Heart left ventricle (tissue), 16 donors: ENCODE data around the gene EPS8. TPM values are rescaled to one million over a fixed set of nuclear protein-coding genes. Genes with fewer than 3 reads are reported as not detected.
A peak's percentile ranks its signal among the peaks of the same experiment; 100 is the strongest.

Experiments used
- ATAC-seq, 4 donors: fragments of 200-7000 bp; cut with Tn5 transposase; one replicate each; pipeline ENCODE4 v1.9.1; 2020 to 2022; ENCODE audit warnings: moderate library complexity in 4 of 4, mild to moderate bottlenecking in 3 of 4, moderate number of reproducible peaks in 1 of 4
- DNase-seq, 5 donors: peaks; one replicate each; pipeline ENCODE4 v3.0.0-alpha.2; 2020
- H3K27ac ChIP-seq, 12 donors: fragments of 200-600 bp; sonication (generic) in 4 of 12; one replicate each; pipeline versions ENCODE4 v1.5.0 to v1.8.0; 2016 to 2022; ENCODE audit warnings: mild to moderate bottlenecking in 2 of 12
- H3K27me3 ChIP-seq, 9 donors: fragments of 200-600 bp; sonication (generic) in 2 of 9; one replicate each; pipeline versions ENCODE4 v1.5.1 to v1.8.0; 2016 to 2022; ENCODE audit warnings: mild to moderate bottlenecking in 3 of 9
- H3K36me3 ChIP-seq, 9 donors: fragments of 200-600 bp; sonication (generic) in 2 of 9; one replicate each; pipeline versions ENCODE4 v1.5.0 to v1.8.0; 2018 to 2022; ENCODE audit warnings: mild to moderate bottlenecking in 2 of 9
- H3K4me1 ChIP-seq, 12 donors: fragments of 200-600 bp; sonication (generic) in 4 of 12; one replicate each; pipeline versions ENCODE4 v1.5.0 to v1.8.0; 2016 to 2022; ENCODE audit warnings: mild to moderate bottlenecking in 3 of 12
- H3K4me3 ChIP-seq, 12 donors: fragments of 200-600 bp; sonication (generic) in 4 of 12; one replicate each; pipeline versions ENCODE4 v1.5.0 to v1.8.0; 2017 to 2022; ENCODE audit warnings: mild to moderate bottlenecking in 9 of 12, moderate library complexity in 4 of 12
- H3K9me3 ChIP-seq, 12 donors: fragments of 200-600 bp; sonication (generic) in 4 of 12; one replicate each; pipeline versions ENCODE4 v1.5.0 to v1.8.0; 2016 to 2022; ENCODE audit warnings: mild to moderate bottlenecking in 1 of 12
- POLR2A ChIP-seq, 2 donors: fragments of 450-650 bp; IDR thresholded peaks; one replicate each; pipeline ENCODE4 v1.6.1; 2017; ENCODE audit warnings: antibody characterized with exemption in 2 of 2, mild to moderate bottlenecking in 2 of 2, moderate library complexity in 2 of 2
- WGBS, 4 donors: extraction: QIAGEN DNeasy Blood & Tissue Kit in 2 of 4; methylation state at CpG; one replicate each; pipeline versions ENCODE4 v1.1.5 to v1.1.7; 2013 to 2018; 5-methylcytosine and 5-hydroxymethylcytosine counted together
- intact Hi-C, 10 donors: fragments of 100-400 bp; cut with DNase I; formaldehyde crosslinking; loops; one replicate each; pipeline versions ENCODE4 v1.11.1 to v1.14.2; 2022
- polyA plus RNA-seq, 2 donors: library from polyadenylated mRNA; stranded (reverse); fragments of 200-250 nt; gene quantifications; one replicate each; pipeline ENCODE4 v1.2.3, GENCODE V29; 2013
- total RNA-seq, 9 donors: library from RNA; depleted of rRNA in 2 of 9; stranded (reverse); fragments of >200 nt in 2 of 9; fragmentation: NEBNext Ultra II Directional in 3 of 9; extraction: Animal tissue kit (Norgen Biotek cat#: 25700) in 3 of 9; gene quantifications; one replicate each; pipeline versions ENCODE4 v1.1.0 to v1.2.4, GENCODE V29; 2016 to 2023
- TF ChIP-seq, protein P1 (sequence below), 12 donors: fragments of 200-600 bp; sonication (generic) in 4 of 12; IDR thresholded peaks; one replicate each; pipeline versions ENCODE4 v1.5.0 to v1.8.0; 2018 to 2022; ENCODE audit warnings: antibody characterized with exemption in 12 of 12, mild to moderate bottlenecking in 5 of 12
- donor health status: ischemic (EF 13 %, LVEDD 7.1; RV severe dilation, severe dysfunction).
- donor health status: healthy with polysubstance abuse.
- donor health status: DM: no; HTN: yes; CAD: no.
- donor health status: DM: no; HTN: no; CAD: no.
- donor health status: ischemic (EF 25% LVEDD 6.9; RV normal size, moderate dysfunction).
- donor health status: ischemic (EF 25% LVEDD 5.7; RV mildly dilated, moderate dysfunction).
- donor health status: healthy.
- donor health status: DM: yes; HTN: yes; CAD: no.
- donor health status: ischemic (EF 35%, LVEDD 5.7; RV mildly dilated, moderate dysfunction).
- donor health status: nonischemic (EF 11% LVEDD 7.7; RV severe dilation, severe dysfunction).
- donor health status: DM: yes; HTN: yes; CAD: no.
- donor health status: PGD.
- donor health status: ischemic (EF 29% LVEDD 5.4; RV normal size, mild dysfunction).
- donor health status: nonischemic (EF 23%, LVEDD 6.1; RV moderate dilation, normal function).

EPS8 gene
- total and polyA plus RNA-seq, 11 donors: 11.7 to 56.0 (median 20.9) TPM

DNA sequence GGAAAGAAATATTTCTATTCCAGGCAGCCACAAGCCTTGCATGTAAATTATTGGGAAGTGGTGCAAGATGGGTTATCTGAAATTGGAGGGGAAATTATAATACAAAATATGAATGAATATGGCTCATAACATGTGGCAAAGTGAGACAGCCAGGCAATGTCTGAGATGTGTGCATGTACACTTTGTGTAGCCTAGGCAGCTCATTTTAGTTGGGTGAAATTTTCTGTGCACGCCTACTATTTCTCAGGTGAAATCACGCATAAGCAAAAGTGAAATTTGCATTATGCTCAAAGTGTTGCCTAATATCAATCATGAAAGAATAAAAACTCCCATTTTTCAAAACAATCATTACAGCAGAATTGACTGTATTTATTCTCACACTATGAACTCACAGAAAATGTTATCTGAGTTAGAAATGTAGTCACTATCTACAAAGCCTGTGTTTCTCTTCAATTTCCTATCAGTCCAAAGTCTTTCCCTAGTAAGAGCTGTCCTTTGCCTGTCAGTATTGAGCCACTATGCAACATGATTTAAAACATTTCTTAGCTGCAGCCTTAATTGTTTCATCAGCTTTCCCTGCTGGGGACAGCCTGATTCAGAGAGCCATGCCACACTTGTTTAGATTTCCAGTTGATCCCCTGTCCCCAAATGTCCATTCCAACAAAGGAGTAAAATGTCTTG is 80.7 kb downstream of the EPS8 start:
- ATAC-seq (no peak), DNase-seq (no peak)
- no peaks in the 10 kb centered on the region for H3K27me3 ChIP-seq
- H3K9me3 ChIP-seq: no peaks in the 10 kb centered on the region
- WGBS, 4 donors: 89 to 98% (median 94%) methylated on average over 2 of the region's 2 CpGs
- H3K36me3 ChIP-seq: no peaks in the 10 kb centered on the region
- intact Hi-C loops: loop anchor here in 1 of 10 donors (5.0 kb wide), 1 partner anchor 44 kb away; no protein-coding TSS in a partner anchor
- no peak overlapping the region for H3K27ac ChIP-seq
- no peak for TF ChIP-seq POLR2A (IDR thresholded peaks at IDR 0.05)
- TF ChIP-seq, protein P1, sequence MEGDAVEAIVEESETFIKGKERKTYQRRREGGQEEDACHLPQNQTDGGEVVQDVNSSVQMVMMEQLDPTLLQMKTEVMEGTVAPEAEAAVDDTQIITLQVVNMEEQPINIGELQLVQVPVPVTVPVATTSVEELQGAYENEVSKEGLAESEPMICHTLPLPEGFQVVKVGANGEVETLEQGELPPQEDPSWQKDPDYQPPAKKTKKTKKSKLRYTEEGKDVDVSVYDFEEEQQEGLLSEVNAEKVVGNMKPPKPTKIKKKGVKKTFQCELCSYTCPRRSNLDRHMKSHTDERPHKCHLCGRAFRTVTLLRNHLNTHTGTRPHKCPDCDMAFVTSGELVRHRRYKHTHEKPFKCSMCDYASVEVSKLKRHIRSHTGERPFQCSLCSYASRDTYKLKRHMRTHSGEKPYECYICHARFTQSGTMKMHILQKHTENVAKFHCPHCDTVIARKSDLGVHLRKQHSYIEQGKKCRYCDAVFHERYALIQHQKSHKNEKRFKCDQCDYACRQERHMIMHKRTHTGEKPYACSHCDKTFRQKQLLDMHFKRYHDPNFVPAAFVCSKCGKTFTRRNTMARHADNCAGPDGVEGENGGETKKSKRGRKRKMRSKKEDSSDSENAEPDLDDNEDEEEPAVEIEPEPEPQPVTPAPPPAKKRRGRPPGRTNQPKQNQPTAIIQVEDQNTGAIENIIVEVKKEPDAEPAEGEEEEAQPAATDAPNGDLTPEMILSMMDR (IDR thresholded peaks at IDR 0.05): no peak
- peaks cover 0 to 54% (median 8%) of the 10 kb centered on the region in 12 donors for H3K4me1 ChIP-seq
- H3K4me3 ChIP-seq: no peak overlapping the region

DNA sequence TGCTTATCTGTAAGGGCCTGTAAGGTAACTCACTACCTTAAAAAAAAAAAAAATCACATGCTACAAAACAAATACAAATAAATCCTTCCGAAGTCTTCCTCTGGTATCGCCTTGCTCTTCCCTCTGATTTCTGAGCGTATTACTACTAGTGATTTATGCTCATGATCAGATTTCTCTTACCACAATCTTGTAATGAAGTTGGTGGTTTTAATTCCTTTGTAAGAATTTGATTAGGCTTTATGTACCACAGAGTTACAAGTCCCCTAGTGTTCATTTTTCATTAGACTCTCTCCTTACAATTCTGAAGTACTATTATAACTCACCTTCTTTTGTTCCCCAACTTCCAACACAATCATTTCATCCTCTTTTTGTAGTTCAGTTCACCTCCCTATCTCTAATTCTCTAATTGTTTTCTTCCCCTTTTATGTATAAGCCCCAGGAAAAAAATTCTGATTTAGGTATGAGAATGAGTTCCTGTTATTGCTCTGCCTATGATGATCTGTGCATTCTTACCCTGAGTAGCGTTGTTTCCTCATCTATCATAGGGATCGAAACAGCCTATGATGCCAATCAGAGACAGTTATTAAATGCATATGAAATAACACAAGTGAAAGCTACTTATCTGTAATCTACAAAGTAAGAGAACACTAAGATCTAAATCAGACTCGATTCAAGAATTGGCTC is 81.5 kb downstream of the EPS8 start:
- H3K27ac ChIP-seq: no peak overlapping the region
- WGBS, 4 donors: 90 to 95% (median 91%) methylated on average over 6 of the region's 6 CpGs
- no peak for DNase-seq
- no peaks in the 10 kb centered on the region for H3K9me3 ChIP-seq
- H3K27me3 ChIP-seq: no peaks in the 10 kb centered on the region
- no peak overlapping the region for H3K4me3 ChIP-seq
- H3K4me1 ChIP-seq: peaks cover 0 to 52% (median 5%) of the 10 kb centered on the region in 12 donors
- ATAC-seq: no peak
- TF ChIP-seq, protein P1 (IDR thresholded peaks at IDR 0.05): no peak
- TF ChIP-seq POLR2A (IDR thresholded peaks at IDR 0.05): no peak
- no peaks in the 10 kb centered on the region for H3K36me3 ChIP-seq
- intact Hi-C loops: loop anchor here in 1 of 10 donors (5.0 kb wide), 1 partner anchor 45 kb away; no protein-coding TSS in a partner anchor

DNA sequence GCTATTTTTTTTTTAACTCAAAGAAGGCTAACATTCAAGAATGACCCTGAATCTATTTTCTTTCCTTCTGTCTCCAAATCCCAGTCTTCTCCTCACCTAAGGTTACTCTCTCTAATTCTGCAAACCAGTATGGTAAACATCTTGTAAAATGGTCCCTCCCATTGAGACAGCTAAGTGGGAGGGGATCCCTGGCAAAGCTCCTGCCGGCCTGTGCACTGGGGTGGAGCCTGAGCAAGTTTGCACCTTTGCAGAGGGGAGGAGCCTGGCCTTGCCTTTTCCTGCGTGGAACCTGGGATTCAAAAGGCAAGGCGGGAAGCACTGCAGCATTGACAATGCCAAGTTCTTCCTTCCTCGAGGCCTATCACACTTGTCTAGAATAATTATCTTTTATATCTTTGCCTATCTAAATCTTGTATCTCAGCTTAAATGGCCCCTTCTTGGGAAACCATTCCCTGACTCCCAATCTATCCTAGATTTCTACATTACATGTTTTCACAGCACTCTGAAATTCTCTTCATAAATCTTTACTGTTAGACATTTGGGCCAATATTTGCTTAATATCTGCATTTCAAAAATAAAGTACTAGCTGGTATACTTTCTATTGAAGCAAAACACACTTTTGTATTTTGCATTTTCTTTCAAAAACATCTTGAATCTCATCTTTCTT is 83.0 kb downstream of the EPS8 start:
- DNase-seq (no peak), ATAC-seq (peak in 1 of 4 donors; percentile 41)
- H3K27ac ChIP-seq: peak overlapping the region in 4 of 12 donors; percentile 8 to 26 (median 24)
- intact Hi-C loops: loop anchor here in 1 of 10 donors (5.0 kb wide), 1 partner anchor 46 kb away; no protein-coding TSS in a partner anchor
- no peaks in the 10 kb centered on the region for H3K36me3 ChIP-seq
- H3K9me3 ChIP-seq: no peaks in the 10 kb centered on the region
- H3K4me1 ChIP-seq: peaks cover 0 to 59% (median 14%) of the 10 kb centered on the region in 12 donors
- 67 to 78% (median 75%) methylated on average over 4 of the region's 4 CpGs for WGBS, 4 donors
- no peaks in the 10 kb centered on the region for H3K27me3 ChIP-seq
- no peak for TF ChIP-seq POLR2A (IDR thresholded peaks at IDR 0.05)
- H3K4me3 ChIP-seq: no peak overlapping the region

DNA sequence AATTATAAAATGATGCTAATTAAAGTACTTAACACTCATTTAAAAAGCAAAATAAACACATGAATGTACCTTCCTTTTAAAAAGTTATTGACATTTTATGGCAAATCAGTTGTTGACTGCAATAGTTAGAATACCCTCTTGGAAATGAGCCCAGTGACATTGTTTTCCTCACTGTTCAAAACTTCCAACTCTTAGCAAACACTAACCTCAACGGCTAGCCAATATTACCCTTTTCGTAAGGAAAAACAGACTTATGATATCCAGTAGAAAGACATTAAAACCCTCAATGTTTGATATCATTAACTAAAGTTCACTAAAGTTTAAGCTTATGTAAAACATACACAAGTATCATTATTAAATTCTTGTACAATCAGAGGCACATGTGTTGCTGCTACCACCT is 83.6 kb downstream of the EPS8 start:
- intact Hi-C loops: loop anchor here in 1 of 10 donors (5.0 kb wide), 1 partner anchor 47 kb away; no protein-coding TSS in a partner anchor

More for the DNA sequence above, 83.6 kb downstream of the EPS8 start:
- peak overlapping the region in 4 of 12 donors; percentile 8 to 26 (median 24) for H3K27ac ChIP-seq
- DNase-seq (no peak), ATAC-seq (no peak)
- no peak overlapping the region for H3K4me3 ChIP-seq
- H3K4me1 ChIP-seq: peaks cover 0 to 64% (median 18%) of the 10 kb centered on the region in 12 donors
- TF ChIP-seq, protein P1 (IDR thresholded peaks at IDR 0.05): no peak
- no peak for TF ChIP-seq POLR2A (IDR thresholded peaks at IDR 0.05)
- H3K27me3 ChIP-seq: no peaks in the 10 kb centered on the region
- no peaks in the 10 kb centered on the region for H3K9me3 ChIP-seq
- H3K36me3 ChIP-seq: no peaks in the 10 kb centered on the region
- WGBS, 4 donors: 56 to 68% (median 56%) methylated on average over 2 of the region's 2 CpGs
